Activated T-helper 17 cell treated with anti-CD3 and anti-CD28 coated beads, Interleukin-2, amount 50 U/mL, for 72 hours (primary cell): ENCODE data around the gene TCF7L1. TPM values are rescaled to one million over a fixed set of nuclear protein-coding genes. Genes with fewer than 3 reads are reported as not detected.

Experiments
- ATAC-seq: fragments of 150-1000 bp; cut with Tn5 transposase; replicated peaks from 2 replicates; pipeline ENCODE4 v1.10.0; 2021; ENCODE audit warnings: mild to moderate bottlenecking, moderate library complexity
- H3K27ac Mint-ChIP-seq: one replicate; pipeline ENCODE4 v1.8.0; 2022; ENCODE audit warnings: mixed read lengths
- H3K27me3 Mint-ChIP-seq: one replicate; pipeline ENCODE4 v1.8.0; 2022; ENCODE audit warnings: mixed read lengths
- H3K36me3 Mint-ChIP-seq: one replicate; pipeline ENCODE4 v1.8.0; 2022; ENCODE audit warnings: low read depth, mild to moderate bottlenecking, mixed read lengths
- H3K4me1 Mint-ChIP-seq: one replicate; pipeline ENCODE4 v1.8.0; 2022; ENCODE audit warnings: mixed read lengths
- H3K4me3 Mint-ChIP-seq: one replicate; pipeline ENCODE4 v1.8.0; 2022; ENCODE audit warnings: mild to moderate bottlenecking, mixed read lengths
- H3K9me3 Mint-ChIP-seq: one replicate; pipeline ENCODE4 v1.8.0; 2022; ENCODE audit warnings: mixed read lengths
- total RNA-seq, 2 donors: library from RNA; stranded (reverse); gene quantifications; one replicate each; pipeline ENCODE4 v1.2.3, GENCODE V29; 2022

TCF7L1 gene
- total RNA-seq, 2 donors from 2014 or later: not detected

DNA sequence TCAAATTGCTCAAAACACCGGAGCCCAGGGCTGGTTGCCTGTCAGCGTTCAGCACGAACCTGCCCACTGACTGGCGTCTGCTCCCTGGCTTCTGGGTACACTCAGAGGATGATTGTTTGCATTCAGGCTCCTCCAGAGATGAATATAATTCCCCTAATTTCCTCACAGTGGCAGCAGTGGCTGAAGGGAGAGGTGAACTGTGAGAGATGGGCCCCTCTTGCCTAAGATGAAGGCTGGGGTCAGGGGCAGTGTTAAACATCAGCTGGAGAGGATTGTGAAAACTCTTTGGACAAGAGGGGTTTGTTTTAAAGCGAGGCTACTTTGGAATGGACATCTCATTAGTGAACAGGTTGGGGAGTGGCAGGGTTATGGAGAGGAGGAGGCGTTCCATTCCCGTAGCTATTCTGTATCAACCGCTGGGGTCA is 31.0 kb downstream of the TCF7L1 start:
- ATAC-seq: no peak
- H3K36me3 Mint-ChIP-seq: no peaks in the 10 kb centered on the region

GRCh38 chr2:85165088-85165690 is 32.0 kb downstream of the TCF7L1 start:
- H3K36me3 Mint-ChIP-seq: no peaks in the 10 kb centered on the region
- no peak overlapping the region for H3K27ac Mint-ChIP-seq
- no peak overlapping the region for H3K4me3 Mint-ChIP-seq
- H3K9me3 Mint-ChIP-seq: no peaks in the 10 kb centered on the region
- H3K4me1 Mint-ChIP-seq: no peaks in the 10 kb centered on the region
- peaks cover 4% of the 10 kb centered on the region for H3K27me3 Mint-ChIP-seq
- ATAC-seq: no peak

More for the DNA sequence above, 31.0 kb downstream of the TCF7L1 start:
- H3K27ac Mint-ChIP-seq: no peak overlapping the region
- peaks cover 4% of the 10 kb centered on the region for H3K27me3 Mint-ChIP-seq
- H3K4me1 Mint-ChIP-seq: no peaks in the 10 kb centered on the region
- no peaks in the 10 kb centered on the region for H3K9me3 Mint-ChIP-seq
- no peak overlapping the region for H3K4me3 Mint-ChIP-seq

GRCh38 chr2:85166021-85166420 is 32.8 kb downstream of the TCF7L1 start:
- no peak overlapping the region for H3K4me3 Mint-ChIP-seq
- H3K27me3 Mint-ChIP-seq: peaks cover 4% of the 10 kb centered on the region
- no peak overlapping the region for H3K27ac Mint-ChIP-seq
- no peaks in the 10 kb centered on the region for H3K4me1 Mint-ChIP-seq
- ATAC-seq: no peak
- no peaks in the 10 kb centered on the region for H3K9me3 Mint-ChIP-seq
- no peaks in the 10 kb centered on the region for H3K36me3 Mint-ChIP-seq

- H3K4me1 Mint-ChIP-seq: no peaks in the 10 kb centered on the region
- no peak overlapping the region for H3K4me3 Mint-ChIP-seq
- H3K27ac Mint-ChIP-seq: no peak overlapping the region
- ATAC-seq: no peak
- no peaks in the 10 kb centered on the region for H3K9me3 Mint-ChIP-seq
- H3K27me3 Mint-ChIP-seq: no peaks in the 10 kb centered on the region
- H3K36me3 Mint-ChIP-seq: no peaks in the 10 kb centered on the region
Observed at GRCh38 chr2:85167479-85167878, 34.3 kb downstream of the TCF7L1 start.

GRCh38 chr2:85168942-85169341 is 35.8 kb downstream of the TCF7L1 start:
- no peak for ATAC-seq
- Mint-ChIP-seq H3K9me3 (no peaks in the 10 kb centered on the region), H3K27ac (no peak overlapping the region), H3K36me3 (no peaks in the 10 kb centered on the region), H3K27me3 (no peaks in the 10 kb centered on the region), H3K4me3 (no peak overlapping the region), H3K4me1 (no peaks in the 10 kb centered on the region)

- H3K9me3 Mint-ChIP-seq: no peaks in the 10 kb centered on the region
- no peaks in the 10 kb centered on the region for H3K27me3 Mint-ChIP-seq
- ATAC-seq: no peak
- no peak overlapping the region for H3K4me3 Mint-ChIP-seq
- no peaks in the 10 kb centered on the region for H3K4me1 Mint-ChIP-seq
- H3K27ac Mint-ChIP-seq: no peak overlapping the region
- no peaks in the 10 kb centered on the region for H3K36me3 Mint-ChIP-seq
Observed at GRCh38 chr2:85169581-85169980, 36.4 kb downstream of the TCF7L1 start.

DNA sequence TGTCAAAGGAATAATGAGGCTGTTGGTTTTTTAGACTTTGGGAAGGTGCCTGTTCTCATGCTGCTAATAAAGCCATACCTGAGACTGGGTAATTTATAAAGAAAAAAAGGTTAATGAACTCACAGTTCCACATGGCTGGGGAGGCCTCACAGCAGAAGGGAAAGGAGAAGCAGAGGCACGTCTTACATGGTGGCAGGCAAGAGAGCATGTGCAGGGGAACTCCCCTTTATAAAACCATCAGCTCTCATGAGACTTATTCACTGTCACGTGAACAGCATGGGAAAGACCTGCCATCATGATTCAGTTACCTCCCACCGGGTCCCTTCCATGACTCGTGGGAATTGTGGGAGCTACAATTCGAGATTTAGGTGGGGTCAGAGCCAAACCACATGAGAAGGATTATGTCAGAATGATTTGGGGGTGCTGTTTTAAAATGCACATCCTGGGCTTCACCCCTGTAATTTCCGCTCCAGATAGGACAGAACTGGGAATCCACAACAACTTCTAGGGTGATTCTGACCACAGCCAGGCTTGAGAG is 37.8 kb downstream of the TCF7L1 start:
- ATAC-seq: no peak
- no peaks in the 10 kb centered on the region for H3K36me3 Mint-ChIP-seq
- peaks cover 4% of the 10 kb centered on the region for H3K27me3 Mint-ChIP-seq
- no peaks in the 10 kb centered on the region for H3K4me1 Mint-ChIP-seq
- no peaks in the 10 kb centered on the region for H3K9me3 Mint-ChIP-seq
- H3K27ac Mint-ChIP-seq: no peak overlapping the region
- no peak overlapping the region for H3K4me3 Mint-ChIP-seq

- Mint-ChIP-seq H3K4me3 (no peak overlapping the region), H3K36me3 (no peaks in the 10 kb centered on the region), H3K9me3 (no peaks in the 10 kb centered on the region), H3K4me1 (no peaks in the 10 kb centered on the region), H3K27me3 (peaks cover 5% of the 10 kb centered on the region), H3K27ac (no peak overlapping the region)
- no peak for ATAC-seq
Observed at GRCh38 chr2:85171916-85172315, 38.7 kb downstream of the TCF7L1 start.

DNA sequence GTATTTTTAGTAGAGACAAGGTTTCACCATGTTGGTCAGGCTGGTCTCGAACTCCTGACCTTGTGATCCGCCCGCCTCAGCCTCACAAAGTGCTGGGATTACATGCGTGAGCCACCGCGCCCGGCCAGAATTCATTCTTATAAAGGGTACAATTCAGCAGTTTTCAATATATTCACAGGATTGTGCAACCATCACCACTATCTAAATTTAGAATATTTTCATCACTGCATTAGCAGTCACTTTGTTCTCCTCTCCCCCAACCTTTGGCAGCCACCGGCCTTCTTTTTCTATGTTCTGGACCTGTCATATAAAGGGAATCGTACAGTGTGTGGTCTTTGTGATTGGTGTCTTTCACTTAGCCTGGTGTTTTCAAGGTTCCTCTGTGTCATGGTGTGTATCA is 40.7 kb downstream of the TCF7L1 start:
- Mint-ChIP-seq H3K27ac (no peak overlapping the region), H3K27me3 (peaks cover 5% of the 10 kb centered on the region), H3K36me3 (no peaks in the 10 kb centered on the region), H3K4me1 (no peaks in the 10 kb centered on the region), H3K4me3 (no peak overlapping the region), H3K9me3 (no peaks in the 10 kb centered on the region)
- no peak for ATAC-seq

GRCh38 chr2:85174943-85175342 is 41.8 kb downstream of the TCF7L1 start:
- H3K4me1 Mint-ChIP-seq: no peaks in the 10 kb centered on the region
- no peak overlapping the region for H3K27ac Mint-ChIP-seq
- ATAC-seq: no peak
- H3K4me3 Mint-ChIP-seq: no peak overlapping the region
- H3K9me3 Mint-ChIP-seq: no peaks in the 10 kb centered on the region
- H3K36me3 Mint-ChIP-seq: no peaks in the 10 kb centered on the region
- peaks cover 5% of the 10 kb centered on the region for H3K27me3 Mint-ChIP-seq

DNA sequence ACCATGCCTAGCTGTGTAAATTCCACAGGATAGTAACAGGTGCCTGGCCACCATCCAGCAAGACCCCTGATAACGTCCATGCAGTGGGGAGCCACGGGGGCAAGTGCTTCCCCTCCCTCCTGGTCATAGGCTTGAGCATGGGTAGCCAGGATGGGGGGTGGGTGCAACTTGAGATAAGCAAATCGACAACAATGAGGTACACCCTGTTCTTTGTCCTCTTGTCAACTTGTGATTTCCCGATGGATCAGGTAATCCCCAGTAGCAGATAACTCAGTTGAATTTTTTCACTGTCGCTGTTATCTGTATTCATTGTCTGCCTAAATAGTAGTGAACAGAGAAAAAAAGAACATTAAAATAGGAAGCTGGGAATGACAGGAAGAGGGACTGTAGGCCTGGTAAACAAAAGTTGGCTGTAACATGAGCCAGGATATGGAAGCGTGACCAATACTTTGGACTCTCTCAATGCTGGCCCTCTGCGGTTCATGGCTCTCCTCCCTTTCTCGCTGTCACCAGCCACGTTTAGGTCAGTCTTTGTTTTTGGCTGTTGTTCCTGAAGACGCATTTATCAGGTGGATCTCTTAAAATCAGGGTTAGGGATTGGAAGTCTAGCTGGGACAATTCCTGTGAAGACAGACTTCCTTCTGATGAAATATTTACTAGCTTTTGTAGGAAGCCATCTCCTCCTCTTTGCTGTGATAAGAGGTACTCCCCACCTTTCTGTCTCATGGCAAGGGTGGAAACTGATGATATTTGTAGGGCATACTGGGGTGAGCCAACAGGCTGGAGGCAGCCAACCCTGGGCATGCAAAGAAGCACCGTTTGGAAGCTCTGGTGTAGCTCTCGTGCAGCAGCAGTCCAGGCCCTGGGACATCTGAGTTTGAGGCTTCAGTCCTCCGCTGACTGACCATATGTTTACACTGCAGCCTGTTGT is 42.4 kb downstream of the TCF7L1 start:
- no peak overlapping the region for H3K4me3 Mint-ChIP-seq
- ATAC-seq: no peak

DNA sequence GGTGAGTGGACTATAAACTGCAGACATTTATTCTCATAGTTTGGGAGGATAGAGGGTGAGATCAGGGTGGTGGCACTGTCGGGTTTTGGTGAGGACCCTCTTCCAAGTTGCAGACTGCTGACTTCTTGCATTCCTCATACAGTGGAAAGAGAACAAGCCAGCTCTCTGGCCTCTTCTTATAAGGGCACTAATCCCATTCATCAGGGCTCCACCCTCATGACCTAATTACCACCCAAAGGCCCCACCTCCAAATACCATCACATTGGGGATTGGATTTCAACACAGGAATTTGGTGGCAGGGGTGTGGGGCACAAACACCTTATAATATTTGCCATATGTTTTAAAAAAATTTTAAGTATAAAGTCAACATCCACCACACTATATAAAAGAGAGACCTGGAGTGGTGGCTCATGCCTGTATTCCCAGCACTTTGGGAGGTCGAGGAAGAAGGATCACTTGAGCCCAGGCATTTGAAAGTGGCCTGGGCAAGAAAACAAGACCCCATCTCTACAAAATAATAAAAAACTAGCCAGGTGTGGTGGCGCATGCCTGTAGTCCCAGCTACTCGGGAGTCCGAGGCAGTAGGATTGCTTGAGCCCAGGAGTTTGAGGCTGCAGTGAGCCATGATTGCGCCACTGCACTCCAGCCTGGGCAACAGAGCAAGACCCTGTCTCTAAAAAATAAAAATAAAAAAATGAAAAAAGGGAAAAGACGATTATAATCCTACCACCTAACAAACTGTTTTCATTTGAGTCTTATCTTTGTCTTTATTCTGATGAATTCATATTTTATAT is 44.0 kb downstream of the TCF7L1 start:
- Mint-ChIP-seq H3K4me1 (no peaks in the 10 kb centered on the region), H3K36me3 (no peaks in the 10 kb centered on the region), H3K9me3 (no peaks in the 10 kb centered on the region), H3K27me3 (peaks cover 9% of the 10 kb centered on the region), H3K4me3 (no peak overlapping the region), H3K27ac (no peak overlapping the region)
- ATAC-seq: no peak

More for the DNA sequence above, 42.4 kb downstream of the TCF7L1 start:
- Mint-ChIP-seq H3K27ac (no peak overlapping the region), H3K36me3 (no peaks in the 10 kb centered on the region), H3K4me1 (no peaks in the 10 kb centered on the region), H3K9me3 (no peaks in the 10 kb centered on the region), H3K27me3 (peaks cover 5% of the 10 kb centered on the region)

- H3K27me3 Mint-ChIP-seq: peaks cover 9% of the 10 kb centered on the region
- no peaks in the 10 kb centered on the region for H3K4me1 Mint-ChIP-seq
- no peak overlapping the region for H3K27ac Mint-ChIP-seq
- ATAC-seq: no peak
- H3K9me3 Mint-ChIP-seq: no peaks in the 10 kb centered on the region
- no peak overlapping the region for H3K4me3 Mint-ChIP-seq
- no peaks in the 10 kb centered on the region for H3K36me3 Mint-ChIP-seq
Observed at GRCh38 chr2:85178154-85178553, 45.0 kb downstream of the TCF7L1 start.

DNA sequence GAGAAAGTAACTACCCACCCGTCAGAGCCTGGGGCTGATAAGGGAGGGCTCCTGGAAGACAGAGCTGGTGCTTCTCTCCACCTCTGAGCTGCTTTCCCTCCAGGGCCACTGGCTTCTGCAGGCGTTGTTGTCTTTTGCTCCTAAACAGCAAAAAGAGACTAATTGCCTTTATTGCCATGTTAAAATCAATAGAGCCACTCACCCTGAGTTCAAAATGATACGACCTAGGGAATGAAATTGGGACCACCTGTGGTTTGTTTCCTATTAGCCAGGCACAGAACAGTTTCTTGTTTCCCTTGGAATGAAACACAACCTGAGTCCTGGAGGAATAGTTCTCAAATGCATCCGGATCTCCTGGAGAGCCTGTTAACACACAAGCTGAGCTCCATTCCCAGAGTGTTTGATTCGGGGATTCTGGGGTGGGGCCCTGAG is 45.8 kb downstream of the TCF7L1 start:
- no peak overlapping the region for H3K27ac Mint-ChIP-seq
- ATAC-seq: no peak

More for the DNA sequence above, 45.8 kb downstream of the TCF7L1 start:
- Mint-ChIP-seq H3K9me3 (no peaks in the 10 kb centered on the region), H3K36me3 (no peaks in the 10 kb centered on the region), H3K27me3 (peaks cover 9% of the 10 kb centered on the region), H3K4me1 (no peaks in the 10 kb centered on the region), H3K4me3 (no peak overlapping the region)
